HL-60 (cell line): ENCODE measurements around the gene GOT1.

ENCODE experiments used
- DNase-seq, 2 experiments: peaks; one replicate each; pipeline ENCODE4 v3.0.0-alpha.2; 2010 to 2020; ENCODE audit warnings: low read depth in 1 of 2, low spot score in 1 of 2
- H3K27ac ChIP-seq: fragments of 250-450 bp; sonication (Bioruptor Pico); replicated peaks from 2 replicates; pipeline ENCODE4 v1.5.1; 2020; ENCODE audit warnings: mild to moderate bottlenecking, moderate library complexity
- H3K27me3 ChIP-seq: fragments of 250-450 bp; sonication (Bioruptor Pico); 2 replicates; pipeline ENCODE4 v1.5.1; 2021; ENCODE audit warnings: mild to moderate bottlenecking, moderate library complexity; ENCODE audit not compliant: insufficient read depth, poor library complexity, severe bottlenecking
- H3K4me3 ChIP-seq: replicated peaks from 2 replicates; pipeline ENCODE4 v1.5.1; 2011; ENCODE audit warnings: mild to moderate bottlenecking, control low read depth, low read length; ENCODE audit not compliant: insufficient read depth
- GABPA ChIP-seq: IDR thresholded peaks from 2 replicates; pipeline ENCODE4 v1.6.1; 2012; ENCODE audit warnings: low read depth
- POLR2AphosphoS5 ChIP-seq: IDR thresholded peaks from 2 replicates; pipeline ENCODE4 v1.6.1; 2012; ENCODE audit warnings: low read depth
- SPI1 ChIP-seq: IDR thresholded peaks from 2 replicates; pipeline ENCODE4 v1.6.1; 2012; ENCODE audit warnings: low read depth, mild to moderate bottlenecking, borderline replicate concordance
- TF ChIP-seq, protein P1 (sequence below): IDR thresholded peaks from 2 replicates; pipeline ENCODE4 v1.6.1; 2012; ENCODE audit warnings: low read depth; ENCODE audit not compliant: insufficient replicate concordance
- TF ChIP-seq, protein P2 (sequence below): IDR thresholded peaks from one replicate; pipeline ENCODE4 v1.5.1; 2011; ENCODE audit warnings: low read length, control low read depth, inconsistent platforms; ENCODE audit not compliant: insufficient read depth

The GOT1 gene

DNA sequence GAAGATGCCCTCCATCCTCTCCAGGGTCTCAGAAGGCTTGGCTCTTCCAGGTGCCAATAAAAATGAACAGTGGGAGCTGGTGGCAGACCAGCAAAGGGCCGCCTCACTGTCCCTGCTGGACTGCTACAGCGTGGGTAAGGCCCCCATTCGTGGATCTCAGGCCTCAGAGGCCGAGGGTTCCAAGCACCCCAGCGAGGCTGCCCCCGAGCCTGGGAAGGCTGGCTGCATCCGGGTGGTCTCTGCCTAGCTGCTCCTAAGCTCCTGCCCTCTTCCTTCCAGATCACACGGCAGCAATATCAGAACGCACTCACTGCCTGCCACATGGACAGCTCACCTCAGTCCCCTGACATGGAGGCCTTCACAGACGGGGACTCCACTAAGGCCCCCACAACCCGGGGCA, 42.9 kb downstream of the GOT1 start:
- Histone ChIP-seq H3K27me3 (peaks cover 13% of the 10 kb centered on the region), H3K27ac (no peak overlapping the region), H3K4me3 (no peak overlapping the region)
- TF ChIP-seq, protein P1, sequence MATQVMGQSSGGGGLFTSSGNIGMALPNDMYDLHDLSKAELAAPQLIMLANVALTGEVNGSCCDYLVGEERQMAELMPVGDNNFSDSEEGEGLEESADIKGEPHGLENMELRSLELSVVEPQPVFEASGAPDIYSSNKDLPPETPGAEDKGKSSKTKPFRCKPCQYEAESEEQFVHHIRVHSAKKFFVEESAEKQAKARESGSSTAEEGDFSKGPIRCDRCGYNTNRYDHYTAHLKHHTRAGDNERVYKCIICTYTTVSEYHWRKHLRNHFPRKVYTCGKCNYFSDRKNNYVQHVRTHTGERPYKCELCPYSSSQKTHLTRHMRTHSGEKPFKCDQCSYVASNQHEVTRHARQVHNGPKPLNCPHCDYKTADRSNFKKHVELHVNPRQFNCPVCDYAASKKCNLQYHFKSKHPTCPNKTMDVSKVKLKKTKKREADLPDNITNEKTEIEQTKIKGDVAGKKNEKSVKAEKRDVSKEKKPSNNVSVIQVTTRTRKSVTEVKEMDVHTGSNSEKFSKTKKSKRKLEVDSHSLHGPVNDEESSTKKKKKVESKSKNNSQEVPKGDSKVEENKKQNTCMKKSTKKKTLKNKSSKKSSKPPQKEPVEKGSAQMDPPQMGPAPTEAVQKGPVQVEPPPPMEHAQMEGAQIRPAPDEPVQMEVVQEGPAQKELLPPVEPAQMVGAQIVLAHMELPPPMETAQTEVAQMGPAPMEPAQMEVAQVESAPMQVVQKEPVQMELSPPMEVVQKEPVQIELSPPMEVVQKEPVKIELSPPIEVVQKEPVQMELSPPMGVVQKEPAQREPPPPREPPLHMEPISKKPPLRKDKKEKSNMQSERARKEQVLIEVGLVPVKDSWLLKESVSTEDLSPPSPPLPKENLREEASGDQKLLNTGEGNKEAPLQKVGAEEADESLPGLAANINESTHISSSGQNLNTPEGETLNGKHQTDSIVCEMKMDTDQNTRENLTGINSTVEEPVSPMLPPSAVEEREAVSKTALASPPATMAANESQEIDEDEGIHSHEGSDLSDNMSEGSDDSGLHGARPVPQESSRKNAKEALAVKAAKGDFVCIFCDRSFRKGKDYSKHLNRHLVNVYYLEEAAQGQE = no peak
- TF ChIP-seq, protein P2, sequence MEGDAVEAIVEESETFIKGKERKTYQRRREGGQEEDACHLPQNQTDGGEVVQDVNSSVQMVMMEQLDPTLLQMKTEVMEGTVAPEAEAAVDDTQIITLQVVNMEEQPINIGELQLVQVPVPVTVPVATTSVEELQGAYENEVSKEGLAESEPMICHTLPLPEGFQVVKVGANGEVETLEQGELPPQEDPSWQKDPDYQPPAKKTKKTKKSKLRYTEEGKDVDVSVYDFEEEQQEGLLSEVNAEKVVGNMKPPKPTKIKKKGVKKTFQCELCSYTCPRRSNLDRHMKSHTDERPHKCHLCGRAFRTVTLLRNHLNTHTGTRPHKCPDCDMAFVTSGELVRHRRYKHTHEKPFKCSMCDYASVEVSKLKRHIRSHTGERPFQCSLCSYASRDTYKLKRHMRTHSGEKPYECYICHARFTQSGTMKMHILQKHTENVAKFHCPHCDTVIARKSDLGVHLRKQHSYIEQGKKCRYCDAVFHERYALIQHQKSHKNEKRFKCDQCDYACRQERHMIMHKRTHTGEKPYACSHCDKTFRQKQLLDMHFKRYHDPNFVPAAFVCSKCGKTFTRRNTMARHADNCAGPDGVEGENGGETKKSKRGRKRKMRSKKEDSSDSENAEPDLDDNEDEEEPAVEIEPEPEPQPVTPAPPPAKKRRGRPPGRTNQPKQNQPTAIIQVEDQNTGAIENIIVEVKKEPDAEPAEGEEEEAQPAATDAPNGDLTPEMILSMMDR = no peak
- TF ChIP-seq SPI1 = no peak
- no peak for TF ChIP-seq GABPA
- TF ChIP-seq POLR2AphosphoS5 = no peak
- DNase-seq = no peak

DNA sequence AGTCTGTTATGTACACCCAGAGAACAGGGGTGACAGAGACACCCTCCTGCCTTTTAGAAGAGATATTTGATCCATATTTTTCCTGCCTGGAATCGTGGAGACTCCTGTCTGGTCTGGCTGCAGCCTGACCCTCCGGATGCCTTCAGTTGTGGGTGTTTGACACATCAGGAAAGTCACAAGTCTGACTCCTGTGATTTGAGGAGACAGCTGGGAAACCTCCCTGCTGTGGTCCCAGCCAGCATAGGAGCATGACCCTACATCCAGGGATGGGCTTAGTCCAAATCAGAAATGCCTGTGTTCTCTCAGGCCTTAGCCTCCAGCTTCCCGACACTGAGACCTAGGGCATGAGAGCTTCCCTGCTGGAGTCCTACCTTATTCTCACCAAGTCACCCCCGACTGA, 43.4 kb downstream of the GOT1 start:
- TF ChIP-seq, protein P1 = no peak
- TF ChIP-seq GABPA = no peak
- no peak for TF ChIP-seq SPI1
- no peak for TF ChIP-seq POLR2AphosphoS5
- TF ChIP-seq, protein P2 = no peak
- no peak for DNase-seq
- no peak overlapping the region for H3K4me3 ChIP-seq

DNA sequence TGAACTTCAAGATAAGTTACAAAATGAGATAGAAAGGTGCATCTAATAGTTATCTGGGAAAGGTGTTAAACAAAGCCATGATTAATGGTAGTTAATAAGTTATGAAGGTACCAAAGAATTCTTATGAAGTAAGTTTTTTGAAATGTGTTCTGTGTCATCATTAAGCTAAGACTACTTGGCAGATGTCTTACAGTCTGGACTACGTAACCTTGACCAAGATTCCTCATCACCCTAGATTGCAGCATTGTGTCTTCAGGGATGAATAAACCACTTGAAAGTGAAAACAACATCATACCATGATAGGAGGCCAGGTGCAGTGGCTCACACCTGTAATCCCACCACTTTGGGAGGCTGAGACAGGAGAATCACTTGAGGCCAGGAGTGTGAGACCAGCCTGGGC, 48.2 kb downstream of the GOT1 start:
- DNase-seq = no peak
- H3K4me3 ChIP-seq = no peak overlapping the region
- TF ChIP-seq SPI1 = no peak
- TF ChIP-seq GABPA = no peak
- TF ChIP-seq, protein P2 = no peak
- TF ChIP-seq, protein P1 = no peak
- TF ChIP-seq POLR2AphosphoS5 = no peak
- H3K27ac ChIP-seq = no peak overlapping the region
- H3K27me3 ChIP-seq = peaks cover 13% of the 10 kb centered on the region

More for the DNA sequence above, 43.4 kb downstream of the GOT1 start:
- Histone ChIP-seq H3K27me3 (peaks cover 13% of the 10 kb centered on the region), H3K27ac (no peak overlapping the region)
